Midbrain (tissue), 1 donor: Measurements from ENCODE around the gene PIK3CG.
"Not testable (repeated sequence)": the region's sequence is repeated elsewhere in the genome, so short reads cannot be mapped to it uniquely, and the experiment has no call there.

Experiments used
- DNase-seq: peaks from one replicate; lab custom pipeline; 2025; lab: John Stamatoyannopoulos, UW

PIK3CG gene

DNA sequence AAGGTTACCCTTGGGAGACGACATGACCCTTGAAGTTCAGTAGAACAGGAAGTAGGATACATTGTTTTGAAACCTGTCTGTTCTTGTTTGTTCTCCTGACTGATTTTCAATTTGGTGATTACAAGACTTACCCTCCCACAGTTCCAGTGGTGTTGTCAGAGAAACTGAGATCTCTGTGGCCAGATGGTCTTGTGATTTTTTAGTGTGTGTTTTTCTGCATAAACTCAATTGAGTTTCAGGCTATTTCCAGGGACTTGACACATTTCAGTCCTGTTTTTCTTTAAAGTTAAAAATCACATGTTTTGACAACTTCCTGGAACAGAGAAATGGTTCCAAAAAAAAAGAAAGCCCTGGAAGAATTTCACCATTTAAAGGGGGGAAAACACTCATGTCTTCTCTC lies 22.3 kb downstream of the PIK3CG start:
- no peak for DNase-seq

- DNase-seq = no peak
Measured at GRCh38 chr7:106888204-106888603, 23.1 kb downstream of the PIK3CG start.

GRCh38 chr7:106890952-106891351 lies 25.9 kb downstream of the PIK3CG start:
- DNase-seq = no peak

DNA sequence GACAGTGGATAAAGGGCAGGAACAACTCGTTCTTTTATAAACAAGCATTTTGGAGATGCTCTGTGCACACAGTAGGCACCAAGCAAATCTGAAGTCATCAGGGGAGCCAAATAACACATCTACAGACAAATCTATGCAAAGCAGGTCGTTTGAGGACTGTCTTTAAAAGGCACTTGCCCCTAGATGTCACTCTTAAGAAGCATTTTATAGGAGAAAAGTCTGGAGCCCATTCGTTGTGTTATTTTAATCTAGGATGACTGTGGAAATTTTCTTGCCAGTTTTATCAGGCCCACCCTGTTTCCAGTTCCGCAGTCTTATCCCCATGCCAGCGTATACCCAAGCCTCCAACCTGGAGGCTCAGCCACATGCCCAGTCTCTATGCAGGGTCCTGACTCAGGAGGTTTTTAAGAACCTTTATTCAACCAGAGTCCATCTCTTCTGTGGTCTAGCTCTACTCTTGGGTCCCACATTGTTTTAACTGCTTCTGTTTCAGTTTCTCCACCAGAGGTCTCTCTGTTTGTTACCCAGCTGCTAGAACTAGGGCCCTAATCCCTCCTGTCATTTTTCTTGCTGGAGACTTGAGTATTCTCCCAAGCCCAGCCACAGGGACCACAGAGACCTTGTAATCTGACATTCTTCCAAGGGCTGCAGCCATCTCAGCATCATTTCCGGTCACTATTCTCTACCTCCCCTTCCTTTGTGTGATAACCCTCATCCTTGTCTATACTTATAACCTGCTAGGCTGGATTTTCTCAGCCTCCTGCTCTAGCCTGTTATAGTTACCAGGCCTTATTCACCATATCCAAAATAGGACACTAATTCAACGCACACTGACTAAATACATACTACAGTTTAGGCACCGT lies 26.7 kb downstream of the PIK3CG start:
- DNase-seq = no peak

GRCh38 chr7:106893591-106893990 lies 28.5 kb downstream of the PIK3CG start:
- no peak for DNase-seq

GRCh38 chr7:106895246-106895864 lies 30.3 kb downstream of the PIK3CG start:
- no peak for DNase-seq

GRCh38 chr7:106896231-106896630 lies 31.1 kb downstream of the PIK3CG start:
- no peak for DNase-seq

DNA sequence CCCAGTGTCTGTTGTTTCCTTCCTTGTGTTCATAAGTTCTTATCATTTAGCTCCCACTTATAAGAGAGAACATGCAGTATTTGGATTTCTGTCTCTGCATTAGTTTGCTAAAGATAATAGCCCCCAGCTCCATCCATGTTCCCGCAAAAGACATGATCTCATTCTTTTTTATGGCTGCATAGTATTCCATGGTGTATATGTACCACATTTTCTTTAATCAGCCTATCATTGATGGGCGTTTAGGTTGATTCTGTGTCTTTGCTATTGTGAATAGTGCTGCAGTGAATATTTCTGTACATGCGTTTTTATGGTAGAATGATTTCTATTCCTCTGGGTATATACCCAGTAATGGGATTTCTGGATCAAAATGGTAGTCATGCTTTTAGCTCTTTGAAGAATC lies 32.5 kb downstream of the PIK3CG start:
- DNase-seq = not testable (repeated sequence)

DNA sequence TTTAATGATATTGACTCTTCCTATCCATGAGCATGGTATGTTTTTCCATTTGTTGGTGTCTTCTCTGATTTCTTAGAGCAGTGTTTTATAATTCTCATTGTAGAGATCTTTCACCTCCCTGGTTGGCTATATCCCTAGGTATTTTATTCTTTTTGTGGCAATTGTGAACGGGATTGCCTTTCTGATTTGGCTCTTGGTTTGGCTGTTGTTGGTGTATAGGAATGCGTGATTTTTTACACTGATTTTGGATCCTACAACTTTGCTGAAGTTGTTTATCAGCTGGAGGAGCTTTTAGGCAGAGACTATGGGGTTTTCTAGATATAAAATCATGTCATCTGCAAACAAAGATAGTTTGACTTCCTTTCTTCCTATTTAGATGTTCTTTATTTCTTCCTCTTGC lies 33.9 kb downstream of the PIK3CG start:
- not testable (repeated sequence) for DNase-seq

- no peak for DNase-seq
Measured at GRCh38 chr7:106901828-106902441, 36.9 kb downstream of the PIK3CG start.

GRCh38 chr7:106905734-106906133 lies 40.7 kb downstream of the PIK3CG start:
- DNase-seq = no peak

- no peak for DNase-seq
Measured at GRCh38 chr7:106911959-106912358, 46.9 kb downstream of the PIK3CG start.

GRCh38 chr7:106914018-106914607 lies 49.0 kb downstream of the PIK3CG start:
- no peak for DNase-seq

DNA sequence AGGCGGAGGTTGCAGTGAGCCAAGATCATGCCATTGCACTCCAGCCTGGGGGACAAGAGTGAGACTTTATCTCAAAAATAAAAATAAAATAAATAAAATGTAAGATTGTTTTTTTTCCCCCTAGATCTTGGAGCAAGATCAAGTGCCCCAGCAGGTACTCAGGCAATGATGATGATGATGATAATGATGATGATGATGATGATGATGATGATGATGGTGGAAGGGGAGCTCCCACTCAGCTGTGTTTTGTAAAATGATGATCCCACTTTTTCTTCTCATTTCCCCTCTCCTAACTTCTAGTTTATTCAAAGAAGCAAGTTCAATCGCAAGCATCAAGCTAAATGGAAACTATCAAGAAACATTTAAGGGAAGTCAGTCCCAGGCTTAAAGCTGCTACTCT lies 50.3 kb downstream of the PIK3CG start:
- no peak for DNase-seq

- no peak for DNase-seq
Measured at GRCh38 chr7:106915873-106916272, 50.8 kb downstream of the PIK3CG start.

DNA sequence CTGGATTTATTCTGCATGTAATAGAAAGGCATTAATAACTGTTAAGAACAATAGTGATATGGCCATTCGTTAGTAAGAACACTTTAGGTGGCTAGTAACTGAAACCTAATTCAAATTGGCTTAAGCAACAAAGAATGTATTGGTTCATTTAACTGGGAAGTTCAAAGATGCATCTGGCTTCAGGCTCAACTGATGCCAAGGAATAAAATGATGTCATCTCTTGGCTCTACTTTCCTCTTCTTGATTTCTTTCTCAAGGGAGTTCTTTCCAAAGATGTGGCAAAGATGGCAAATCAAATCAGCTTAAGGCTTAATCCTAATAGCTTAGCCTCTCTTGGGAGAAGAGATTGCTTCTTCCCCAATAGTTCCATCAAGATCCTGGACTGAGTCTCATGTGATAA lies 51.6 kb downstream of the PIK3CG start:
- DNase-seq = no peak

DNA sequence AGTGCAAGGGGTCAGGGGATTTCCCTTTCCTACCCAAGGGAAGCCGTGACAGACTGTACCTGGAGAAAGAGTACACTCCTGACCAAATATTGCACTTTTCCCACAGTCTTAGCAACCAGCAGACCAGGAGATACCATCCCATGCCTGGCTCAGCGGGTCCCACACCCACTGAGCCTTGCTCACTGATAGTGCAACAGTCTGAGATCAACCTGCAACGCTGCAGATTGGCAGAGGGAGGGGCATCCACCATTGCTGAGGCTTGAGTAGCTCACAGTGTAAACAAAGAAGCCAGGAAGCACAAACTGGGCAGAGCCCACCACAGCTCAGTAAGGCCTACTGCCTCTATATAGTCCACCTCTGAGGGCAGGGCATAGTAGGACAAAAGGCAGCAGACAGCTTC lies 53.9 kb downstream of the PIK3CG start:
- DNase-seq = no peak

- not testable (repeated sequence) for DNase-seq
Measured at GRCh38 chr7:106924468-106924867, 59.4 kb downstream of the PIK3CG start.

DNA sequence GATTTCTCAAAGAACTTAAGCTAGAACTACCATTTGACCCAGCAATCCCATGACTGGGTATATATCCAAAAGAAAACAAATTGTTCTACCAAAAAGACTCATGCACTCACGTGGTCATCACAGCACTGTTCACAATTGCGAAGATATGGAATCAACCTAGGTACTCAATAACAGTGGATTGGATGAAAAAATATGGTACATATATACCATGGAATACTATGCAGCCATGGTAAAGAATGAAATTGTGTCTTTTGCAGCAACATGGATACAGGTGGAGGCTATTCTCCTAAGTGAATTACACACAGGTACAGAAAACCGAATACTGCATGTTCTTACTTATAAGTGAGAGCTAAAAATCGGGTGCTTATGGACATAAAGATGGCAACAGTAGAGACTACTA lies 61.8 kb downstream of the PIK3CG start:
- DNase-seq = no peak

GRCh38 chr7:106927536-106927935 lies 62.5 kb downstream of the PIK3CG start:
- DNase-seq = no peak

DNA sequence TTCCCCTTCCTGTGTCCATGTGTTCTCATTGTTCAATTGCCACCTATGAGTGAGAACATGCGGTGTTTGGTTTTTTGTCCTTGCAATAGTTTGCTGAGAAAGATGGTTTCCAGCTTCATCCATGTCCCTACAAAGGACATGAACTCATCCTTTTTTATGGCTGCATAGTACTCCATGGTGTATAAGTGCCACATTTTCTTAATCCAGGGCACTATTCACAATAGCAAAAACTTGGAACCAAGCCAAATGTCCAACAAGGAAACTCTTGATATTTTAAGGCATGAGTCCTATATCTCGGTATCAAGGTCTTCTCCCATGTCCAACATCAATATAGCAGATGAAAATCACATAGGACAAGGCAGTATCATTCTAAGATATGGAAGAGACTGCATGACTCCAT lies 64.5 kb downstream of the PIK3CG start:
- DNase-seq = not testable (repeated sequence)

DNA sequence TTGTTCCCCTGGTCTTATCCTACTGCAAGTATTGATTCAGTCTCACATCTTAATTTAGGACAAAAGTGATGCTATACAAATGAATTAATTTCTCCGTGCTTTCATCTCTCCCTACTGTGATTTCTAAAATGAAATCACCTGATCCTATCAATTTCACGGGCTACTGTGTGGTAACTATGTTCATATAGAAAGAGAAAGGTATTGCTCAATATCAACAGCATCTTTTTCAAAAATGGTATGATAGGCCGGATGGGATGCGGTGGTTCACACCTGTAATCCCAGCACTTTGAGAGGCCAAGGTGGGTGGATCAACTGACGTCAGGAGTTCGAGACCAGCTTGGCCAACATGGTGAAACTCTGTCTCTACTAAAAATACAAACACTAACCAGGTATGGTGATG lies 71.2 kb downstream of the PIK3CG start:
- no peak for DNase-seq

DNA sequence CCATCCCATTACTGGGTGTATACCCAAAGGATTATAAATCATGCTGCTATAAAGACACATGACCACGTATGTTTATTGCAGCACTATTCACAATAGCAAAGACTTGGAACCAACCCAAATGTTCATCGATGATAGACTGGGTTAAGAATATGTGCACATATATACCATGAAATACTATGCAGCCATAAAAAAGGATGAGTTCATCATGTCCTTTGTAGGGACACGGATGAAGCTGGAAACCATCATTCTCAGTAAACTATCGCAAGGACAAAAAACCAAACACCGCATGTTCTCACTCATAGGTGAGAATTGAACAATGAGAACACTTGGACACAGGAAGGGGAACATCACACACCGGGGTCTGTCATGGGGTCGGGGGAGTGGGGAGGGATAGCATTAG lies 73.0 kb downstream of the PIK3CG start:
- not testable (repeated sequence) for DNase-seq
